NCI-H460 (cell line): ENCODE measurements around the gene DOCK11. TPM values are rescaled to one million over a fixed set of nuclear protein-coding genes. Genes with fewer than 3 reads are reported as not detected.

Experiments used
- DNase-seq: peaks from one replicate; pipeline ENCODE4 v3.0.0-alpha.2; 2016; ENCODE audit warnings: low read depth; ENCODE audit errors: extremely low read depth
- total RNA-seq: library from RNA; depleted of rRNA; stranded (reverse); fragments of >200 nt; shearing (Covaris generic); gene quantifications from 2 replicates; pipeline ENCODE4 v1.2.3, GENCODE V29; 2014

The DOCK11 gene
- total RNA-seq, 1 experiment from 2014 or later: 25.0 TPM

DNA sequence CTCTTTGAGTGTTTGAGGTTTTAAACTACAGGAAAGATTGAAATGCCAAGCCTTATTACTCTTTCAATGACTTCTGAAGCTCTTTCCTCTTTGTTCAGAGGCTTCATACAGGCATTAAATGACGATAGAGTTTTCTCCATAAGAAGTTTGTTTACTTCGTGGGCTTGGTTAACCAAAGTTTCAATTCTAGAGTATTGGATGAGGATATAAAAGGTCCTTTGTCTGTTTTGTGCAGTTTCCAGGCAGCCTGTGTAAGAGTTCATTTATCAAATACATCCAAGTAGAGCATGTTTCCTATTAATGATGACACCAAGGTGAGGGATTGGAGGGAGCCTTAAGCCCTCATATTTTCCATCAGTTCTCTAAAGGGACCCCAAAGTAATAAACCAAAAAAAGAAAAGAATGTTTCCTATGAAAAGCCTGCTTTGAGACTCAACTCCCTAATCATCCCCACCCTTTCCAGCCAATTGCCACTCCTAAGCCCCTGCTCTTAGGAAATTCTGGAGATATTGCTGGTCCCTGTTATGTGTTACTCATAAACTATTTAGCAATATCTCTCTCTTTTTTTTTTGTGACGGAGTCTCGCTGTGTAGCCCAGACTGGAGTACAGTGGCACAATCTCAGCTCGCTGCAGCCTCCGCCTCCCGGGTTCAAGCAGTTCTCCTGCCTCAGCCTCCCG, 125.6 kb downstream of the DOCK11 start:
- DNase-seq: no peak

DNA sequence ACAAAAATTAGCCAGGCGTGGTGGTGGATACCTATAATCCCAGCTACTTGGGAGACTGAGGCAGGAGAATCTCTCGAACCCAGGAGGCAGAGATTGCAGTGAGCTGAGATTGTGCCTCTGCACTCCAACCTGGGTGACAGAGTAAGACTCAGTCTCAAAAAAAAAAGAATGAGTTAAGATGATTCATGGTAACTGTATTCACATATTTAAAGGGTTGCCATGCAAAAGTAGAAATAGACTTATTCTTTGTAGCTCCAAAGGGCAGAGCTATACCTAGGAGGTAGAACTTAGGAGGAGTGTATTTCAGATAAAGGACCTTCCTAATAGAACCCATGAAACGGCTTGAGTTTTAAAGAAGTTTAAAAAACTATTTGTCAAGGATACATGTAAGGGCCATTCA, 127.4 kb downstream of the DOCK11 start:
- DNase-seq: no peak

DNA sequence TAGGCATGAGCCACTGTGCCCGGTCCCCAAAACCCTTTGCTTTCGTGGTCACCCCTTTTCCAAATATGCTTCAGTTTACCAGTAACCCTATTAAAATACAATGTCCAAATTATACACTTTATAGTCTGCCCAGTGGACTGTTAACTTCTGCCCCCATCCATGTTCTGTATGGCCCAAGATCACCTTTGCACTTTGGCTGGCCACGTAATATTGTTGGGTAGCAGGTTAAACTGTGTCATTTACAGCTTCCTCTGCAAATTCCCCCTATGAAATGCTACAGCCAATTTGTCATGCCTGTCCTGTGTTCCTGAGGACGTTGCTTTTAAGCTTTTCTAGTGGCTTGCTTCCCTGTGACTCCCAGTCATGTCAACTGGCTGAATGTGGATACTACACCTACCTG, 130.7 kb downstream of the DOCK11 start:
- DNase-seq: no peak

DNA sequence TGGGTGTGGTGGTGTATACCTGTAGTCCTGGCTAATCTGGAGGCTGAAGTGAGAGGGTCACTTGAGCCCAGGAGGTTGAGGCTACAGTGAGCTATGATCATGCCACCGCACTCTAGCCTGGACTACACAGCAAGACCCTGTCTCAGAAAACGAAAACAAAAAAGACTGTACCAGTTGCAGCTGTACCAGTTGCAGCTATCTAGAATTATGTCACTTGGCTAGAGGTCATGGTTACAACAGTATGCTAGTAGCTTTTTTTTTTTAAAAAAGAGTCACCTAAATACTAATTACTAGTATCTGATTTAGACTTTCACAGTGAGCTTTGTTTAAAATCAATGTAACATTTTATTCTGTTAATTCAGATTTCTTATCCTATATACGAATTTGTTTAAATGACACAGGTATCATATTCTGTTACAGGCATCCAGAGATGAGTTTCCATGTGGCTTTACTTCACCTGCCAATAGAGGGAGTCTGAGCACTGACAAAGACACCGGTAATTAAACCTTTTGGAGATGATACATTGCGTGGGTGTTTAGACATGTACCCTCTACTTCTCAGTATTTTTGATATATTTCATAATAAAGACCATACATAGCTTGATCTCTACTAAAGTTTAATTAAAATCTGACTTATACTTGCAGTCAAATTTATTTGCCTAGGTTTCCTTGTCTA, 131.6 kb downstream of the DOCK11 start:
- peak; percentile 11 for DNase-seq

DNA sequence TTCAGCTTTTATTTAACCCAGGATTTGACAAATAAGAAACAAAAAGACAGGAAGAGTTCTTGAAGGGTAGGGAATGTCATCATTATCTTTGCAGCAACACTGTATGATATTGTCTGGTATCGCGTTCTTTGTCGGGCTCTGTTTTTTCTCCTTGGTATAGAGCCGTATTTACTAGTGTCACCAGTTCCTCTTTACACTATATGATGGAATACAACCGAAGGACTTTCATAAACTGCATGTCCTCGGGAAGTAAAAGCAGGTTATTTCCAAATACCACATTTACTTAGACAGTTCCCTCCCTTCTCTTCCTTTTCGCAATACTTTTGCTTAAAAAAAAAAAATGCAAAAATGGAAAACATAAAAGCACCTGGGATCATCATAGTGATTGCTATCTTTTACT, 135.2 kb downstream of the DOCK11 start:
- no peak for DNase-seq

DNA sequence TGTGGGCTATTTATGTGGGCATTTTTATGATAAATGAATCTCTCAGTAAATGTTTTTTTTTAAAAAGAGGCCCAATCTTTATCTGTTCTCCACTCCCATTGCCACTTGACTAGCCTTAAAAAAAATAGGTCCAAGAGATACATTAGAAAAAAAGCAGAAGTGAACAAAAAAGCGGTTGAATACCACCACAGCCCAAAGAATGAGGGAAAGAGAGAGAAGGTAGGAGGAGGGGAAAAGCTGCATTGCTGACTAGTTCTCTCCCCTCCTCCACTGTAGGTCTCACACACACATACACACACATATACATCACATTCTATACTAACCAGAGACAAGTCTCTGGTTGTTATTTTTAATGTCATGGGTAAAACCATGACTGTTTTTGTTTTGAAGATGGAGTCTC, 136.0 kb downstream of the DOCK11 start:
- DNase-seq: no peak

DNA sequence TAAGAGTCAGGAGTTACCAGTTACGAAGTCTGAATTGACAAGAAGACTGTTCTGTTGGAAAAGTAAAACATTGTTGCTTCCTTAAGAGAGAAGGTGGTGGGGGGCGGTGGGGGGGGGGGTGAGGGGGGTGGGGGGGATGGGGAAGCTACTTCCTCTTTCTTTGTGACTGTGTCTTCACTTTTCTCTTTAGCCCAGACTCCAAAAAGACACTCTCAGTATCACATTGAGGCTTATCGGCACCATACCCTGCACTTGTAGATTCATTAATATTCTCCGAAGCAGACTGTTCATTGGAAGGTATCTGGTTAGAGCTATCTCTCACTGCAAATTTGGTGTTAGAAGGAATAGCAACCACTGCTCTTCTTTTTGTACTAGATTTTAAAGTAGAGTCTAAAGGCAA, 137.2 kb downstream of the DOCK11 start:
- no peak for DNase-seq

DNA sequence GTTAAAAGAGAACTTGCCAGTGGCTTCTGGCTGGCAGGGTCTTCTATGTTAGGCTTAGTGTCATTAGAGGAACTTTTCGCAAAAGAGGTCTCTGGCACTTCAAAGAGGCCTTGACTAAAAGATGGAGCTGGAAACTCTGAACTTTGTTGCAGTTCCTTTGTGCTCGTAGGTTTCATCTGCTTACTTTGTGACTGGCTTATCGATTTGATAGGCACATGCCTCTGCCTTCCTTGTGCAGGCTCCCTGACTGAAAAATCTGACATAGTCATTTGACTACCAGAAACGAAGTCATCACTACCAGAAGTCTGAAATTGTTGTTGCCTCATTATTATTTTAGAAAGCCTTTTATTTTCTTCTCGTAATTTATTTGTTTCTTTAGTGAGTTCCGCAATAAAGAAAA, 137.9 kb downstream of the DOCK11 start:
- DNase-seq: no peak

DNA sequence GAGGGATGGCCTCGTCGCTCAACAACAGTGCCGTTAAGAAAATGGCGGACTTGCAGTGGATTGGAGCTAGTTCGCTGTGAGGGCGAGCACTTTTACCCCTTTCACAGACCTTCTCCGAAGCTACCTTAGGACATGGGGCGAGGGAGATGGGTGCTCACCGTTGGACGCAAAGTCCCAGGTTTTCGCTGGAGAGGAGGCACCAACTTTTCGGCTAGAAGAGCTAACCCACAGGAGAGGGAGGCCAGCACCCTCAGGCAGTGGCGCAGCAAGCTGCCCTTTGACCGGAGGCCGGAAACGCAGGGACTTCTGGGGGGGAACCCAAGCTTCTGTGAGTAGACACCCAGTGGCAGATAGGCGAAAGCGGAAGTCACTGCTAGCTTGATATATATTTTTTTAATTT, 138.7 kb downstream of the DOCK11 start:
- no peak for DNase-seq

DNA sequence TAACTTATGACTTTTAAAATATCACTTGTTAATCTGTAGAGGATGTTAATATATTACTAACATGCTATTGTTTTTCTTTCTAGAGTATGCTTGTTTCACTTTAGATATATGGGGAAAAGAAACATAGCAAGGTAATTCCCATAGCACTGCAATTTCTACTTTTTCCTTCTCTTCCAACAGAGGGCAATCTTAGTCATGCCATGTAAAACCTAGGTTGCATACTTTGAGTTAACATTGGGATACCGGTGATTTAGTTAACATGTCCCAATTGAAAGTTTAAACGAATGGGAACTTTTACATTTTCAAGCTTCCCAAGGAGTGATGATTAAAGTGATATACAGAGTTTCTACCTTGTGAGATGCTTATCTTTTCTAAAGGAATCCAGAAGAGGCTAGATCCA, 142.4 kb downstream of the DOCK11 start:
- peak; percentile 14 for DNase-seq

DNA sequence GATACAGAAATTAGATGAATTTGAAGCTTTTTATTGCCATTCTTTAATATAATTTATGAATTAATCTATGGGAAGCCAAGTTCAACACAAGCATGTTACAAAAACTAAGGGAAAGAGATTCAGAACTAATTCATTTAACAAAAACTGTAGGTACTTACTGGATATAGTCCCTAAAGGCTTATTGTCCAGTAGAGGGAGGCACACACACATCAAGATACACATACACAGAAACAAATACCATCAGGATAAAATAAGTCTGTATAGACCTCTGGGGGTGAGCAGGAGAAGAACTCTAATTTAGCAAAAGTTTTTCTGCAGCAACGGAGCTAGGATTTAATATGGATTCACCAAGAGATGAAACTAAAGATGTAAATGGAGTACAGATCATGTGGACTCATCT, 148.8 kb downstream of the DOCK11 start:
- DNase-seq: peak; percentile 41

DNA sequence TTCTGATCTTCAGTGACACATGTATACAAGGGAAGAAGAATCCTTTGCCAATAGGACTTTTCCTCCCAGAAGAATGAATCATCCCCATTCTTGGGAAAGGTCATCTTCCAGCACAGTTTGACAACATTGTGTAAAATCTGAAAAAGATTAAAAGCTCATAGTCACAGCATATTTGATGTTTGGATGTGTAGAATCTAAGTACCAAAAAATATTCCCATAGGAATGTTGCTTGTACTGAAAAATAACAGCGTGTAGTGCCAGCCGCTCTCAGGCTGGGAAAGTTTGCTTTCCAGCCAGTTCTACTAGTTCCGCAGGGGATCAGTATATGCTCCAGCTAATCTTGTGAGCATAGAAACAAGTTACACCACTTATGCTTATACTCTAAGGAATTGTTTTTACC, 157.1 kb downstream of the DOCK11 start:
- DNase-seq: peak; percentile 56

DNA sequence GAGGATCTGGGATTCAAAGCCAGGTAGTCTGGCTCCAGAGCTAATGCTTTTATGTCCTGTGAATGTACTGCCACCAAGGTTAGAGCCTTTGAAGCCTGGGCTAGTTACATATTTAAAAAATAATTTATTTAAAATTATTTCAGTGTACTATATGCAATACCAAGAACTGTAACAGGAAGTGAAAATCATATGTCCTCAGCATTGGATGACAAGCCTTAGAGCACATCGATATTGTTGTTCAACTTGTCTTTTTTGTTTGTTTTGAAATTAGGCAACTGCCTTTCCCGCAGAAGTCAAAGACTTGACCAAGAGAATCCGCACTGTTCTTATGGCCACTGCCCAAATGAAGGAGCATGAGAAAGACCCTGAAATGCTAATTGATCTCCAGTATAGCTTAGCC, 158.7 kb downstream of the DOCK11 start:
- no peak for DNase-seq

DNA sequence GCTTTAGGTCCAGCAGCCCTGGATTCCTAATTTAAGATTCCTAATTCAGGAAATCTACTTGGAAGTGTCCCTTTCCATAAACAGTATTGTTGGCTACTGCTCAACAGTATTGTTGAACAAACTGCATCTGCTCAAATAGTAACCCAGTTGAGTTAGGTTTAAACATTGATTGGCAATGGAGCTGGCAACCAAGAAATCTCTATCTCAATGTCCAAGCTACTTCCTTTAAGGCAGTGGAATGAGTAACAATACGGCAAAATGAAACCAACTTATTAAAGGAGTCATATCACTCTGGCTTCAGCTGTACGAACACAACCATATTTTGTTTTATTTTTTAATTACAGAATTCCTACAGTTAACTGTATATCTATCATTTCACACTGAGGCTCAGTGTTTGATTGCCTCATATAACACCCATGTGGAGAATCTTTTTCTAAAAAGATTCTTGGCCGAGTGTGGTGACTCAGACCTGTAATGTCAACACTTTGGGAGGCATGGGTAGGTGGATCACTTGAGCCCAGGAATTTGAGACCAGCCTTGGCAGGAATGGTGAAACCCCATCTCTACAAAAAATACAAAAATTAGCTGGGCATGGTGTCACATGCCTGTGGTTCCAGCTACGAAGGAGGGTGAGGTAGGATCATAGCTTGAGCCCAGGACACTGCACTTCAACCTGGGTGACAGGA, 160.1 kb downstream of the DOCK11 start:
- DNase-seq: peak; percentile 80

DNA sequence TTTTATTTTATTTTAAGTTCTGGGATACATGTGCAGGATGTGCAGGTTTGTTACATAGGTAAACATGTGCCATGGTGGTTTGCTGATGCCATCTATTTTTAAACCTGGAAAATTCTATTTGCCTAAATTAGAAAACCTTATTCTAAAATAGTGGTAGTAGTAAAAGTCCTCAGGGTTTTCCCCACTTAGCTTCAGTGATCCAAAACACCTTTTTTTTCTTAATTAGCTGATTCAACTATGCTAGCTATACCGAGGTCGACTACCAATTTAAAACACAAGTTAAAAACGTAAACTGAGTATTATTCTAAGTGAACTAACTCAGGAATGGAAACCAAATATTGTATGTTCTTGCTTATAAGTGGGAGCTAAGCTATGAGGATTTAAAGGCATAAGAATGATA, 161.8 kb downstream of the DOCK11 start:
- no peak for DNase-seq

DNA sequence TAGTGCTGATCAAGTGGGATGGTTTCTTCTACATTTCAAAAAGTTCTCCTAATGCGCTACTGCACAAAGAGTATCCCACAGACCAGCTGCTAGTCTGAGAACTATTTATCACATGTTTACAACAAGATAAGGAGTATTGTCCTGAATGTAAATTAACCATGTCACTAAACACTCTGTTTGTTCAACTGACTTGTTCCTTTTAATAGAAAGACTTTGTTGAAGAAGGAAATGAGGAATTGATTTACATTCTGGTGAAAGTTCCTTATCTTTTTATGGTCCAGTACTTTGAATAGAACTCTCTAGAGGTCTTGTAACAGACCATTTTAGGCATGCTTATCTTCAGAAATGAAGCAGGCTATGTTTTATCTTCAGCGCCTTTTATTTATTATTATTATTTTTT, 164.5 kb downstream of the DOCK11 start:
- DNase-seq: no peak

DNA sequence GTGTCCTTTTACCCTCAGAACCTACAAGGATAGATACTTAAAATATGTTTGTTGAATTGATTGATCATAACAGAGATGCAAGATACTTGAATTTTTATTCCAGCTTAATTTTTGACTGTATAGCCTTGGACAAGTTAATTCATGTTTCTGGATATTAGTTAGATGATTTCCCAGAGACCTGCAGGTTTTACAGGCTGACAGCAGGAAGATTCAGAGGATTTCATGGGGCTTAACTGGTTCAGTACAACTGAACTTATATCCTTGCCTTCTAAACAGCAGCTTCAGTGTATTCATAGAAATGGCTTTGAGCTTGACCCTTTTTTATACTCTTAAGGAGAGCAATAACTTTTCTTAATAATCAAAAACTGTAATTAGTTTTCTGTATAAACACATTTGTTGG, 169.6 kb downstream of the DOCK11 start:
- DNase-seq: no peak

DNA sequence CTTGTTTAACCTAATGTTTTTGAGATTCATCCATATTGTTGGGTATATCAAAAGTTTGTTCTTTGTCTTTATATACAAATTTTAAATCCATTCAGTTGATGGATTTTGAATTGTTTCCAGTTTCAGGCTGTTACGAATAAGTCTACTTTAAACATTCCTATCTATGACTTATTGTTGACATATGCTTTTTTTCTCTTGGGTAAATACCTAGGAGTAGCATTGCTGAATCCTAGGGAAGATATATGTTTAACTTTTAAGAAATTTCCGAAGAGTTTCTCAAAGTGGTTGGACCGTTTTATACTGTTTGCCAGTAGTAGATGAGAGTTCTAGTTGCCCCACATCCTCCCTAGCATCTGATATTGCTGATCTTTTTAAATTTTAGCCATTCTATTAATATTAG, 170.9 kb downstream of the DOCK11 start:
- no peak for DNase-seq

DNA sequence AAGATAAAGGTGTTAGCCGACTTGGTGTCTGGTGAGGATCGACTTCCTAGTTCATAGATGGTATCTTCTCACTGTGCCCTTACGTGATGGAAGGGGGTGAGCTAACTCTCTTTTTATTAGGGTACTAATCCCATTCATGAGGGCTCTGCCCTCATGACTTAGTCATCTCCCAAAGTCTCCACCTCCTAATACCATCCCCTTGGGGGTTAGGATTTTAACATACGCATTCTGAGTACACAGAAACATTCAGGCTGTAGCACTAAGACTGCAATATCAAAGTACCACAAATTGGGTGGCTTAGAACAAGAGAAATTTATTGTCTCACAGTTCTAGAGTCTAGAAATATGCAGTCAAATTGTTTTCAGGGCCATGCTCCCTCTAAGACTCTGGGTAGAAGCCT, 173.8 kb downstream of the DOCK11 start:
- no peak for DNase-seq

DNA sequence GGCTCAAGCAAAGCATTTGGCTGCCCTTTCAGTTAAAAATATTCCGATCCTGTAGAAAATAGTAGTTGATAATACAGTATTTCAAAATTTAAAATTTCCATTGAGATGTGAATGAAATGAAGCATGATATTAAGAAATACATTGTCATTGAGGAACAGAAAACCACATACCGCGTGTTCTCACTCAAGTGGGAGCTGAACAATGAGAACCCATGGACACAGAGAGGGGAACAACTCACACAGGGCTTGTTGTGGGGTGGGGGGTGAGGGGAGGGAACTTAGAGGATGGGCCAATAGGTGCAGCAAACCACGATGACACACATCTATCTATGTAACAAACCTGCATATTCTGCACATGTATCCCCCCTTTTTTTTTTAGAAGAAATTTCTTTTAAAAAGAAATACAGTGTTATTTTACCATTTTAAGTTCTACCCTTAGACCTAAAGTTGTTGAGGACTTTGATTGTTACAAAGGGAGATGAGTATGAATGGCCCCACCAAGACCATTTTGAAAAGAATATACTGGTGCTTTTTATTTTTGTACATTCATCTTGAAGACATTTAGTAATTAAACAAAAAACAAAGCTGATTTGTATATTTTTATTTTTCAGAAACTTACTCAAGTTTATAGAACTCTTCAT, 179.8 kb downstream of the DOCK11 start:
- no peak for DNase-seq

DNA sequence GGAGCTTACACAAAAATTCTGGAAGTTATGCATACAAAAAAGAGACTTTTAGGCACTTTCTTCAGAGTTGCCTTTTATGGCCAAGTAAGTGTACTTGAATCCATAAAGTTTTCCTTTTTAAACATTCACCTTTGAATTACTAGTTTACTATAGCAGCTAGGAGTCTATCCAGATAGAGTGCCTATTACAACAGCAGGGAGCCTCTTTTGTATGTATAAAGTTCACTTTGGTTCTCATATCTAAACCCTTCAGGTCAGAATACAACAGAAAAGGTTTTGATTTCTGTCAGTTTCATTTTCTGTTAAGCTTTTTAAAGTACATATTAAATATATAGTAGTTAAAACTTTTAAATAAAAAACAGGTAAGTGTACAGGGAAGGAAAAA, 180.3 kb downstream of the DOCK11 start:
- no peak for DNase-seq

DNA sequence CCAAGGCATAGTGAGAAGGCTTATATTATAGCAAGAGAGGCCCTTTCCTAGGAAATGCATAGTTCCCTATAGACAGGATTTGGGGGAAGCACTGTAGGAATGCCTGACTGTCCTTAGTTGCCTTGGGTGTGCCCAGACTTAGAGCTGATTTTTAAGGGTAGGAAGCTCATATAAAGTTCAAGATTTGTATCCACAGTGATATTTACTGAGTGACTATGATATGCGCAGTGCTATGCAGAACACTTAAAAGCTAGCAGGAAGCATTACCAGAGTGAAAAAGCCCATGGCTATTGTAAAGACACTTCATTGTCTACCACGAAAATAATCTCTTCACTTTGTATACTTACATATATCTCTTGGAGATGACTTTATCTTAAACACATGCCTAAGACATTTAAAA, 181.7 kb downstream of the DOCK11 start:
- DNase-seq: no peak
